Erythroblast (primary cell): ENCODE results near the gene CYP3A7.

ENCODE experiments used
- GATA1 ChIP-seq: IDR thresholded peaks from 2 replicates; pipeline ENCODE4 v1.6.1; 2011; ENCODE audit warnings: low read depth, mild to moderate bottlenecking, control low read depth, low read length, moderate library complexity
- POLR2A ChIP-seq: IDR thresholded peaks from 2 replicates; pipeline ENCODE4 v1.6.1; 2011; ENCODE audit warnings: mild to moderate bottlenecking, low read length

DNA sequence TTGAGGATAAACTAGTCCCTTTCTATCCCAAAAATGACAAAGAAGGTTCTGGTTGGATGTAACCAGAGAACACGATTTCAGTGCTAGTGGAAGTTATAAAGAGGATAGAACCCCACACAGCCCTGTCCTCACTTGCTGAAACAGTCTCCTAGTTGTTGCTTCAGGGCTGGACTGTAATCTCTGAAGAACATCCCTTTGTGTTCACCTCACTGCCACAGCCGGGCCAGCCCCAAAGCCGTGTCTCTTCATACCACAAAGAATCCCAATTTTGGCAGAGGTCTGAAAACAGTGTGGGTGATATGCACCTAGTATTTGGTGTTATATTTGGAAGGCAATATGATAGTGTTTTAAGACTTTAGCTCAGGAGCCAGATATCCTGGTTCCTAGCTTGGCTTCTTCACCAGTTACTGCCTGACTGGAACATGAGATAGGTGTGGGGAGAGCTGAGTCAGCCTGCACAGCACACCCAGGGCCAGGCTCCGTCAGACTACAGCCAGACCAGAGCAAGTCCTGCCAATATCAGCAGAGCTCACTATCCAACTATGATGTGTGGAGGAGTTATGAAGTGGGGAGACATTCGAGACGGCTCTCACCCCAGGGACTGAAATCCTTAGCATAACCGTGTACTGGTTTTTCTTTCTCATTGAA lies 27.8 kb upstream of the CYP3A7 start:
- TF ChIP-seq POLR2A (no peak), GATA1 (no peak)
